Measurements from ENCODE around the gene RAI1. TPM values are rescaled to one million over a fixed set of nuclear protein-coding genes. Genes with fewer than 3 reads are reported as not detected.

RAI1 gene
- total RNA-seq, 1 donor from 2014 or later = 31.2 TPM

GRCh38 chr17:17743391-17744112 is 62.3 kb downstream of the RAI1 start:
- CTCF ChIA-PET = no interaction called here
- H3K27ac Mint-ChIP-seq = no peak overlapping the region
- ATAC-seq (ENCODE audit: low read depth) = no peak

GRCh38 chr17:17744116-17744515 is 62.9 kb downstream of the RAI1 start:
- POLR2A ChIA-PET = no interaction called here
- Mint-ChIP-seq H3K27me3 (no peaks in the 10 kb centered on the region), H3K4me1 (peaks cover 24% of the 10 kb centered on the region), H3K4me3 (no peak overlapping the region), H3K36me3 (ENCODE audit: low read depth) (no peaks in the 10 kb centered on the region), H3K27ac (no peak overlapping the region), H3K9me3 (no peaks in the 10 kb centered on the region)
- CTCF ChIA-PET = no interaction called here
- DNase-seq = no peak
- intact Hi-C loops (cut with micrococcal nuclease) = no loop called here
- no peak for TF ChIP-seq CTCF (IDR thresholded peaks at IDR 0.05)
- ATAC-seq (ENCODE audit: low read depth) = no peak

More at GRCh38 chr17:17743391-17744112, 62.3 kb downstream of the RAI1 start:
- intact Hi-C loops (cut with micrococcal nuclease) = no loop called here
- Mint-ChIP-seq H3K36me3 (ENCODE audit: low read depth) (no peaks in the 10 kb centered on the region), H3K9me3 (no peaks in the 10 kb centered on the region), H3K4me3 (no peak overlapping the region), H3K4me1 (peaks cover 24% of the 10 kb centered on the region), H3K27me3 (no peaks in the 10 kb centered on the region)
- POLR2A ChIA-PET = no interaction called here
- no peak for DNase-seq
- no peak for TF ChIP-seq CTCF (IDR thresholded peaks at IDR 0.05)

- intact Hi-C loops (cut with micrococcal nuclease) = no loop called here
- Mint-ChIP-seq H3K36me3 (ENCODE audit: low read depth) (no peaks in the 10 kb centered on the region), H3K27me3 (no peaks in the 10 kb centered on the region), H3K4me3 (no peak overlapping the region), H3K9me3 (no peaks in the 10 kb centered on the region), H3K4me1 (peaks cover 34% of the 10 kb centered on the region), H3K27ac (no peak overlapping the region)
- ChIA-PET CTCF (no interaction called here), POLR2A (no interaction called here)
- TF ChIP-seq CTCF (IDR thresholded peaks at IDR 0.05) = no peak
- ATAC-seq (ENCODE audit: low read depth) (no peak), DNase-seq (no peak)
Measured at GRCh38 chr17:17745476-17746455, 64.5 kb downstream of the RAI1 start.

- intact Hi-C loops (cut with micrococcal nuclease) = loop anchor here (2.0 kb wide), 1 partner anchor 19 kb away; no protein-coding TSS in a partner anchor
- Mint-ChIP-seq H3K4me3 (peak overlapping the region; percentile 79), H3K36me3 (ENCODE audit: low read depth) (no peaks in the 10 kb centered on the region), H3K4me1 (peaks cover 55% of the 10 kb centered on the region), H3K27me3 (no peaks in the 10 kb centered on the region), H3K27ac (peak overlapping the region; percentile 91), H3K9me3 (no peaks in the 10 kb centered on the region)
- TF ChIP-seq CTCF (IDR thresholded peaks at IDR 0.05) = no peak
- CTCF ChIA-PET = no interaction called here
- ATAC-seq (ENCODE audit: low read depth) = no peak
- DNase-seq = no peak
- POLR2A ChIA-PET = interaction anchor here (1.0 to 4.0 kb wide), 4 partner anchors 10 to 54 kb away, joined by 3 to 27 read pairs (median 4); no protein-coding TSS in a partner anchor
Measured at GRCh38 chr17:17748179-17748578, 66.9 kb downstream of the RAI1 start.

GRCh38 chr17:17748604-17749003 is 67.3 kb downstream of the RAI1 start:
- H3K9me3 Mint-ChIP-seq = no peaks in the 10 kb centered on the region
- H3K36me3 Mint-ChIP-seq (ENCODE audit: low read depth) = no peaks in the 10 kb centered on the region
- intact Hi-C loops (cut with micrococcal nuclease) = loop anchor here (2.0 kb wide), 1 partner anchor 20 kb away; no protein-coding TSS in a partner anchor
- no peak for ATAC-seq (ENCODE audit: low read depth)
- ChIA-PET POLR2A (interaction anchor here (1.0 to 4.0 kb wide), 5 partner anchors 11 to 58 kb away, joined by 3 to 27 read pairs (median 3); no protein-coding TSS in a partner anchor), CTCF (interaction anchor here (1.3 kb wide), 1 partner anchor 284 kb away, joined by 4 read pairs; no protein-coding TSS in a partner anchor)
- no peaks in the 10 kb centered on the region for H3K27me3 Mint-ChIP-seq
- peak overlapping the region; percentile 79 for H3K4me3 Mint-ChIP-seq
- TF ChIP-seq CTCF (IDR thresholded peaks at IDR 0.05) = no peak
- peak overlapping the region; percentile 91 for H3K27ac Mint-ChIP-seq
- peaks cover 59% of the 10 kb centered on the region for H3K4me1 Mint-ChIP-seq
- no peak for DNase-seq
